HG03097 (cell line): Measurements from ENCODE around the gene TMEM63B.
A peak's percentile ranks its signal among the peaks of the same experiment; 100 is the strongest.
"Not testable (repeated sequence)": the region's sequence is repeated elsewhere in the genome, so short reads cannot be mapped to it uniquely, and the experiment has no call there.

ENCODE experiments used
- ATAC-seq: cut with Tn5 transposase; IDR thresholded peaks from one replicate; pipeline ENCODE4 v1.9.1; 2021; ENCODE audit not compliant: unreplicated experiment, low FRiP score

The TMEM63B gene

DNA sequence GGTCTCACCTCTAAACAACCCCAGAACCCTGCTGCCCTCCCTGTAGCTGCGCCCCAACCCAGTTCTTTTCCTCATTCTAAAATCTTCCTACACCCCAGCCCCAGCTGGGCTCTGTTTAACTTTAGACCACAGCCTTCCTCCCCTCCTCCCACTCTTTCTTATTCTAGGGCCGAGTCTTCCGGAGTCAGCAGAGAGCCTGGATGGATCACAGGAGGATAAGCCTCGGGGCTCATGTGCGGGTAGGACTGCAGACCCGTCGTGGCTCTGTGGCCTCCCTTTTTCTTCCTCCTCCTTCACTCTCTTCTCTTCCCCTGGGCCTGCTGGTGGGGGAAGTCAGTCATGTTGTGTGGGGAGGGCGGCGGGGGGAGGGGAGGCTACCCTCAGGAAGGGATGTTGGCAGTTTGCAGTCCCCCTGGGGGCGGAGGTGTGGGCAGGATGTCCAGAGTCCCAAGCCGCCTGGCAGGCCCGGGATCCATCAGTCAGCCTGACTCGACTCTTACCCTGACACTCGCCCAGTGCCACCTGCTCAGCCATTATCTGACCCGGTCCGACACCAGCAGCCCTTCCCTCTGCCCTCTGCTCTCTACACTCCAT lies 39.3 kb downstream of the TMEM63B start:
- no peak for ATAC-seq

DNA sequence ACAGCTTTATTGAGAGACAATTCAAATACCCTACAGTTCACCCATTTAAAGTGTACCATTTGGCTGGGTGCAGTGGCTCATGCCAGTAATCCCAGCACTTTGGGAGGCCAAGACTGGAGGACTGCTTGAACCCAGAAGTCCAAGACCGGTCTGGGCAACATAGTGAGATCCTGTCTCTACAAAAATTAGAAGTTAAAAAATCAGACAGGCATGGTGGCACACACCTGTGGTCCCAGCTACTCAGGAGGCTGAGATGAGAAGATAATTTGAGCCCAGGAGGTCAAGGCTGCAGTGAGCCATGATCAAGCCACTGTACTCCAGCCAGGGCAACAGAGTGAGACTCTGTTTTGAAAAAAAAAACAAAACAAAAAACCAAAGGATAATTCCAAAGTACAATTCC lies 40.2 kb downstream of the TMEM63B start:
- ATAC-seq: no peak

DNA sequence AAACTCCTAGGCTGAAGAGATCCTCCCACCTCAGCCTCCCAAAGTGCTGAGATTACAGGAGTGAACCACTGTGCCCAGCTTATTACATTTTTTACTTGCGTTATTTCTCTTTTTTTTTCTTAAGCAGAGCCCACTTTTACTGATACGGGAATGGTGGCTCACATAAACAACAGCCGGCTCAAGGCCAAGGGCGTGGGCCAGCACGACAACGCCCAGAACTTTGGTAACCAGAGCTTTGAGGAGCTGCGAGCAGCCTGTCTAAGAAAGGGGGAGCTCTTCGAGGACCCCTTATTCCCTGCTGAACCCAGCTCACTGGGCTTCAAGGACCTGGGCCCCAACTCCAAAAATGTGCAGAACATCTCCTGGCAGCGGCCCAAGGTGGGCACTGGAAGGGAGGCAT lies 41.8 kb downstream of the TMEM63B start:
- no peak for ATAC-seq

DNA sequence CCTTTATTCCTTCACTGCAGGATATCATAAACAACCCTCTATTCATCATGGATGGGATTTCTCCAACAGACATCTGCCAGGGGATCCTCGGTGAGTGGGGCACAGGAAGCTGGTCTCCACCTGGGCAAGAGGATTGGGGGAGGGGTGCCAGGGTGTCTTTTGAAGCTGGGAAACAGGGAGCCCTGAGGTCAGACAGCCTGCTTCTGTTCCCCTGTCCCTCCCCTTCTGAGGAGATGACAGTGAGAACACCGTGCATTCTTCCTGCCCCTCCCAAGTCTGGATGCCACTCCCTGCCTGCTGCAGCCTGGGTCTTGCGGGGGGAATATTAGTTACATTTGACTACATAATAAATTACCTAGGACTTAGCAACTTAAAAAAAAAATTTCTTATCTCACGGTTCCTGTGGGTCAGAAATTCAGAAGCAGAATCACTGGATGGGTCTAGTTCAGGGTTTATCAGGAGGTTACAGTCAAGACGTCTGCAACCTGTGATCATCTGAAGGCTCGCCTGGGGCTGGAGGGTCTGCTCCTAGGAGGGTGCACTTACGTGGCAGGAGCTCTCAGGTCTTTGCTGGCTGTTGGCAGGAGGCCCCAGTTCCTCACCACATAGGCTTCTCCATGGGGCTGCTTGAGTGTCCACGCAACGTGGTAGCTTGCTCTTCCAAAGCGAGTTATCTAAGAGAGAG lies 42.7 kb downstream of the TMEM63B start:
- no peak for ATAC-seq

DNA sequence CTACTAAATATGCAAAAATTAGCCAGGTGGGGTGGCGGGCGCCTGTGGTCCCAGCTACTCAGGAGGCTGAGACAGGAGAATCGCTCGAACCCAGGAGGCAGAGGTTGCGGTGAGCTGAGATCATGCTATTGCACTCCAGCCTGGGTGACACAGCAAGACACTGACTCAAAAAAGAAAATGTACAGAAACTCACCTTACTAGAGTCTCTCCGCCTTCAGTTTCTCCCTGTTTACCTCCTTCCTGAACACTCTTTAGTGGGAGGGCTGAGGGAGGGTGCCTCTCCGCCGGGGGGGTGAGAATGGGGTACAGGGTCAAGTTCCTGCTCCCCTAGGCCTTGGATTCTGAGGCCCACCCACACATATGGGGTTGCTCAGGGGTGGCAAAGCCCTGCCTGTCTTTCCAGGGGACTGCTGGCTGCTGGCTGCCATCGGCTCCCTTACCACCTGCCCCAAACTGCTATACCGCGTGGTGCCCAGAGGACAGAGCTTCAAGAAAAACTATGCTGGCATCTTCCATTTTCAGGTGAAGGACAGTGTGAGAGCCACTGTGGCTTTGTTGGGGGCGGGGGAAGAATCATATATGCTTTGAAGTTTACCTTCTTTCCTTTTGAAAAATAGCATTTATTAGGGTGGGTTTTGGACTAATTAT lies 44.7 kb downstream of the TMEM63B start:
- no peak for ATAC-seq

DNA sequence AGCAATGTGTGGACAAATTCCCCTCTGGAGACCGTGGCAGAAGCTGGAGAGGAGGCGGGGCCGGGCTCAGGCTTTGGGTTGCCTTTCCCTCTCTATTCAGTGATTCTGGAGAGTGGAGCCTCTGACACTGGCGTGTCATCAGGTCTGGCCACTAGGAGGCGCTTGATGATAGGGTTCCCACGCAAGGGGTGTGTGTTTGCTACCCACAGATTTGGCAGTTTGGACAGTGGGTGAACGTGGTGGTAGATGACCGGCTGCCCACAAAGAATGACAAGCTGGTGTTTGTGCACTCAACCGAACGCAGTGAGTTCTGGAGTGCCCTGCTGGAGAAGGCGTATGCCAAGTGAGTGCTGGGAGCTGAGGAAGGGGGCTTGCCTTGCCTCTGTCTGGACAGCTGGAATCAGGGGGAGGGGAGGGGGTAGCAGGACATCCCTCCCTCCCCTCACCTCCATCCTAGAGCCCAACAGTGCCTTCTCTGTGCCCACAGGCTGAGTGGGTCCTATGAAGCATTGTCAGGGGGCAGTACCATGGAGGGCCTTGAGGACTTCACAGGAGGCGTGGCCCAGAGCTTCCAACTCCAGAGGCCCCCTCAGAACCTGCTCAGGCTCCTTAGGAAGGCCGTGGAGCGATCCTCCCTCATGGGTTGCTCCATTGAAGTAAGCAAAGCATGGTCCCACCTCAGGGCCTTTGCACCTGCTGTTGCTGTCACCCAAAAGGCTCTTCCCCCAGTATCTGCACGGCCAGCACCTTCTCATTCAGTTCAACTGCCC lies 45.6 kb downstream of the TMEM63B start:
- no peak for ATAC-seq

DNA sequence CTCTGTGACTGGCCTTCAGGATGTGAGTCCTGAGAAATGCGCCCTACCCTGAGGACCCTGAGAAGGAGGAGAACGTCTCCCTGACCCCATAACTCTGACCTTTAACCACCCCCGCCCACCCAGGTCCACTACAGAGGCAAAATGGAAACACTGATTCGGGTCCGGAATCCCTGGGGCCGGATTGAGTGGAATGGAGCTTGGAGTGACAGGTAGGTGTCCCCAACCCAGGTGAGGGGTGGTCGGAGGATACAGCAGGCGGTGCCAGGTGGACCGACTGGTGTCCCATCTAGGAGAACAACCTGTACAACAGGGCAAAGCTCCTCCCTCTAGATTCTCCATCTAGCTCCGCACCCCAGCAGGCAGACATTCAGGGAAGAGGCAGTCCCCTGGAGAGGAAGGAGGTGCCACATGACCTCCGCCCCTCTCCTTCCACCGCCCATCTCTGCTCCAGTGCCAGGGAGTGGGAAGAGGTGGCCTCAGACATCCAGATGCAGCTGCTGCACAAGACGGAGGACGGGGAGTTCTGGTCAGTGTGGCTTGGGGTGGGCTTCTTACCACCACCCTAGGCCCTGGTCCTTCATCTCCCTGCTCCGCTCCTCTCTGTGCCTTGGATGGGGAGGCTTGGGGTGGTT lies 48.9 kb downstream of the TMEM63B start:
- no peak for ATAC-seq

DNA sequence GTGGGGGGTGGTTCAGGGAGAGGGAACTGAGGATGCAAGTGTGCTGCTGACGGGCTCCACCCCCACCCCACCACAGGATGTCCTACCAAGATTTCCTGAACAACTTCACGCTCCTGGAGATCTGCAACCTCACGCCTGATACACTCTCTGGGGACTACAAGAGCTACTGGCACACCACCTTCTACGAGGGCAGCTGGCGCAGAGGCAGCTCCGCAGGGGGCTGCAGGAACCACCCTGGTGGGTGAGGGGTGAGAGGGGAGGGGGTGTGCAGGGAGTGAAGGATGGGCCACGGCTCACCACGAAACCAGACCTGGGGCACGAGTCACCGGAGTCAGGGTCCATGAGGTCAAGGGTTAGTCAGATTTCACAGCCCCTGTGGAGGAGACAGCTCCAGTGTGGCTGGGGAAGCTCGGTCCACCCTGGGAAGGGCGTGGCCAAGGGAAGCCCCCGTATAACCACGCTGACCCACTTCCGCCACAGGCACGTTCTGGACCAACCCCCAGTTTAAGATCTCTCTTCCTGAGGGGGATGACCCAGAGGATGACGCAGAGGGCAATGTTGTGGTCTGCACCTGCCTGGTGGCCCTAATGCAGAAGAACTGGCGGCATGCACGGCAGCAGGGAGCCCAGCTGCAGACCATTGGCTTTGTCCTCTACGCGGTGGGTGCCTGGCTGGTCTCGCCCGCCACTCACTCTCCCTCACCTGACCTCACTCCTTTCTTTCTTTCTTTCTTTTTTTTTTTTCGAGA lies 49.6 kb downstream of the TMEM63B start:
- peak; percentile 66 for ATAC-seq

DNA sequence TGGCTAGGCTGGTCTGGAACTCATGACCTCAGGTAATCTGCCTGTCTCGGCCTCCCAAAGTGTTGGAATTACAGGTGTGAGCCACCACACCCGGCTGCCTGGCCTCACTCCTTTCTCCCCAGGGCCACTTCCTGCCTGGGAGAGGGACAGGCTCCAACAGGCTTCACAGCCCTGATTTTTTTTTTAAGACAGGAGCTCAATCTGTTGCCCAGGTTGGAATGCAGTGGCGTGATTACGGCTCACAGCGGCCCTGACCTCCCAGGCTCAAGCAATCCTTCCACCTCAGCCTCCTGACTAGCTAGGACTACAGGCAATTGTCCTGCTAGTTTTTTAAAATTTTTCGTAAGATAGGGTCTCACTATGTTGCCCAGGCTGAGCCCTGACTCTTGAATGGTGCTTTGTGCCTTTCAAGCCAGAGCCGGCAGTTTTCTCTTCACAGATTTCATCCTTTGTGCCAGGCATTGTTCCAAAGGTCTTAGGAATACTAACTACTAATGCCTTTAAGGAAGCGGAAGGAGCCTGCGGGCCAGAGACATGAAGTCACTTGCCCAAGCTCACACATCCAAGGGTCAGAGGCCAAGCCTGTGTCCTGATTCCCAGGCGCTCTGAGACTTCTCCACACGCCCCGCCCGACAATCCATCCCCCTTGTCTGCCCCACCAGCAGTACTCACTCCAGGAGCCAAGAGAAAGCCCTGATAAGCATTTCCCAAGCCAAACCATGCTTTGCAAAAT lies 50.5 kb downstream of the TMEM63B start:
- no peak for ATAC-seq

DNA sequence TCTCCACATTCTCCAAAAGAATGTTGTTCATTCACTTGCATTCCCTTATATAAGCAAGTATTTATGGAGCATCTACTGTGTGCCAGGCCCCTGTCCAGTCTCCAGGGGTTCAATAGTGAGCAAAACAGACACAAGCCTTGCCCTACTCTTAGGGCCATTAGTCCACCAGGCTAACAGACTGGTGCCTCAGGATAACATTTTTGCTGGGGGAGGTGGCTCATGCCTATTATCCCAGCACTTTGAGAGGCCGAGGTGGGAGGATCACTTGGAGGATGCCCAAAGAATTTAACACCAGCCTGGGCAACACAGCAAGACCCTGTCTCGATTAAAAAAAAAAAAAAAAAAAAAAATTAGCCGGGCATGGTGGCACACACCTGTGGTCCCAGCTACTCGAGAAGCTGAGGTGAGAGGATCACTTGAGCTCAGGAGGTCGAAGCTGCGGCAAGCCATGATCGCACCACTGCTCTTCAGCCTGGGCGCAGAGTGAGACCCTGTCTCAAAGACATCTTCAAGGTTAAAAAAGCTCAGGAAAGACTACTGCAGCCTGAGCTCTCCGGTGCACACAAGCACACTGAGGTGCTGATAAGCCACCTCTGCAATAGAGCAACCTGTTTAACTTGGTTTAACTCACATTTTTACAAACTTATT lies 51.2 kb downstream of the TMEM63B start:
- no peak for ATAC-seq

DNA sequence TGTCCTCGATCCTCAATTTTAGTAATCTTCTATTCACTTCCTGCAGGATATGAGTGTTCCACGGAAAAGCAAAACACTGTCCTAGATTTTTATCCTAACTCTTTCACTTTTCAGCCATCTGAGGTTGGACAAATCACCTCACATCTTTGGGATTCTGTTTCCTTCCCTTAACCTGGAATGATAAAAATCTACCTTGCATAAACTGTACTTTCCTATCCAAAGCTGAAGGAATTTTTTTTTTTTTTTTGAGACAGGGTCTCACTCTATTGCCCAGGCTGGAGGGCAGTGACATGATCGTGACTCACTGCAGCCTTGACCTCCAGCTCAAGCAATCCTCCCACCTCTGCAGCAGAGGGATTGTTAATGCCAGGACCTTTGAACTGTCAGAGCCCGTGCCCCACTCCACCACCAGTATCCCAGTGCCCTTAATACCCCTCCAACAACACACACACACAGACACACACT lies 51.8 kb downstream of the TMEM63B start:
- ATAC-seq: no peak

DNA sequence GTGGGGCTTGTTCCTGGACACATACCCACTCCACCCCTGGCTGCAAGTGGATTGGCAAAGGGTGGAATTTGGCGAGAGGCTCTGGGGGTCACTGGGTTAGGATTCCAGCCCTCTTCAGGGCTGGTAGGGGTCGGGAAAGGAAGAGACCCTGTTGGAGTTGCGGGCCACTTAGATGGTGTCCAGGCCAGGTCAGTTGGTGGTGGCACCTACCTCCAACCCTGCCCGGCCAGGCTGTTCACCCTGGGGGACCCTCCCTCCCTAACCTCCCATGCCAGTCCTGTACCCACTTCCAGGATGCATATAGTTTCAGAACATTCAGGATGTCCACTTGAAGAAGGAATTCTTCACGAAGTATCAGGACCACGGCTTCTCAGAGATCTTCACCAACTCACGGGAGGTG lies 52.3 kb downstream of the TMEM63B start:
- no peak for ATAC-seq

DNA sequence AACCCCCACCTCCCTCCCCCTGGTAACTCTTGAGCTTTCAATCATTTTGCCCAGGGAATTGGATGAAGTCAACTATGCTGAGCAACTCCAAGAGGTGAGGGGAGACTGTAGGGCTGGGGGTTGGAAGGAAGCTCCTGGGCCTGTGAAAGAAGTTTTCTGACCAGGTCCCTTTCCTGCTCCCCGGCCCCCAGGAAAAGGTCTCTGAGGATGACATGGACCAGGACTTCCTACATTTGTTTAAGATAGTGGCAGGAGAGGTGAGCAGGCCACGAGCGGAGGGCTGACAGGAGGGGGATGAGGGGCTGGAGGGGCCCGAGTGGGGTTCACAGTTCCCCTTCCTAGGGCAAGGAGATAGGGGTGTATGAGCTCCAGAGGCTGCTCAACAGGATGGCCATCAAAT lies 53.1 kb downstream of the TMEM63B start:
- no peak for ATAC-seq

DNA sequence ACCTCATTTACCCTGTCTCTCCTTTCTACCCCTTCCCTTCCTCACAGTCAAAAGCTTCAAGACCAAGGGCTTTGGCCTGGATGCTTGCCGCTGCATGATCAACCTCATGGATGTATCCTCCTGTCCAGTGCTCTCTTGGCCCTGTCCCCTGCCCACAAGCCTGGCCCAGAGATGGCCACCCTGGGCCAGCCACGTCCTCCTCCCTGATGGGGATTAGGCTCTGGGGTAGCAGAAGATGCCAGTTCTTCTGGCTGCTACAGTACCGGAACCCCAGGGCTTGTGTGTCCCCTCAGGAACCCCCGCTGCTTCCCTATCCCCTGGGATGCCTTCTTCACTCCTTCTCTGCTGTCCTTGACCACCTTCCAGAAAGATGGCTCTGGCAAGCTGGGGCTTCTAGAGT lies 53.5 kb downstream of the TMEM63B start:
- ATAC-seq: no peak

DNA sequence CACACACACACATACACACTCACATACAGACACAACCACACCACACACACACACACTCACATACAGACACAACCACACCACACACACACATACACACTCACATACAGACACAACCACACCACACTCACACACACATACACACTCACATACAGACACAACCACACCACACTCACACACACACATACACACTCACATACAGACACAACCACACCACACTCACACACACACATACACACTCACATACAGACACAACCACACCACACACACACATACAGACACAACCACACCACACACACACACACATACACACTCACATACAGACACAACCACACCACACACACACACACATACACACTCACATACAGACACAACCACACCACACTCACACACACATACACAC lies 54.4 kb downstream of the TMEM63B start:
- ATAC-seq: not testable (repeated sequence)

DNA sequence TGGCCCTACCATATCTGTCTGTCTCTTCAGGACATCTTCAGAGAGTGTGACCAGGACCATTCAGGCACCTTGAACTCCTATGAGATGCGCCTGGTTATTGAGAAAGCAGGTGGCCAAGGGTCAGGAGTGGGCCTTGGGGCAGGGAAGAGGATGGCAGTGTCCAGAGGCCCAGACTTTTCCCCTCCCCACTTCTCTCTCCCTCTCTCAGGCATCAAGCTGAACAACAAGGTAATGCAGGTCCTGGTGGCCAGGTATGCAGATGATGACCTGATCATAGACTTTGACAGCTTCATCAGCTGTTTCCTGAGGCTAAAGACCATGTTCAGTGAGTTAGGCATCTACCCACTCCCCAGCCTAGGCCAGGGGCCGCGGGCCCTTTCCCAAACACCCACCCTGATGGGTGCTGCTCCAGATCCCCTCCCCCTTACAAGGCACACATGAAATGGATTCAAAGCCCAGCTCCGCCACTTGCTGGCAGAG lies 55.6 kb downstream of the TMEM63B start:
- no peak for ATAC-seq

DNA sequence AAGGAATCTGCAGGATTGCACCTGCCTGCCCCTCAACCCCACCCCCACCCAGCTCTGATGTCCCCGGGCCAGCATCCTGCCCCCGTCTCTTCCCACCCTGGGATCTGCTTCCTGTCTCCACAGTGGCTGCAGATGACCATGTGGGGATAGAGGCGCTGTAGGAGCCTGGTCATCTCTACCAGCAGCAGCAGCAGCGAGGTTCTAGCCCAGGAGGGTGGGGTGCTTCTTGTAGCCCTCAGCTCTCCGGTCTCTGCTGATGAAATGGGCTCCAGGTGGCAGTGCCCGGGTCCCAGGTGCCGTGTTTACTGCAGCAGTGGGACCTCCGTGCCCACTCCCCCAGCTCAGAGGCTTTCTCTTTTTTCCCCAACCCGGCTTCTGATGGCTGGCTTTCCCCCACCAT lies 56.4 kb downstream of the TMEM63B start:
- no peak for ATAC-seq

DNA sequence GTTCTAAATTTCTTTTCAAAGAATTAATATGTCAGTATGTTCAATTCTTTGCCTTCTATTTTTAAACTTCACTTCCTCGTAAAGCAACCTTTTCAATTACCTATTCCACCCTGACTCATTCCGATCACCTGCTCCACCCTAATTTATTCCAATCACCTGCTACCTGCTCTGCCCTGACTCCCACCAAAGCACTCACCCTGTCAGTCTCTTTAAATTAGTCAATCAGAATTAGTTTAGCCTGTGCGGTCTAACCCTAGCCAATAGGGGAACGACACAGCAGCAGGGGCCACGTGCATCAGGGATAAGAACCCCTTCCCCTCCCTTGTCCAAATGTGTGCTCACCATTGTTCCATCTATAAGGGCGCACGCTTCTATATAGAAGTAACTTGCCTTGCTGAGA lies 58.0 kb downstream of the TMEM63B start:
- not testable (repeated sequence) for ATAC-seq
